HepG2 (cell line): ENCODE measurements around the gene SECTM1. TPM values are rescaled to one million over a fixed set of nuclear protein-coding genes. Genes with fewer than 3 reads are reported as not detected.

ENCODE experiments used
- GZF1 ChIP-seq: sonication (generic); formaldehyde crosslinking; IDR thresholded peaks from 2 replicates; pipeline ENCODE4 v1.5.1; 2020; ENCODE audit warnings: mild to moderate bottlenecking, missing genetic modification reagents
- JARID2 ChIP-seq: sonication (generic); formaldehyde crosslinking; IDR thresholded peaks from 2 replicates; pipeline ENCODE4 v1.8.1; 2023; ENCODE audit warnings: missing genetic modification reagents, inconsistent platforms; ENCODE audit not compliant: insufficient replicate concordance
- JUN ChIP-seq: sonication (generic); formaldehyde crosslinking; IDR thresholded peaks from 2 replicates; pipeline ENCODE4 v1.4.0; 2020; ENCODE audit warnings: mild to moderate bottlenecking, missing genetic modification reagents
- MYNN ChIP-seq: sonication (generic); formaldehyde crosslinking; IDR thresholded peaks from 2 replicates; pipeline ENCODE4 v1.4.0; 2020; ENCODE audit warnings: mild to moderate bottlenecking, low read depth, missing genetic modification reagents
- REXO4 ChIP-seq: sonication (generic); formaldehyde crosslinking; IDR thresholded peaks from 2 replicates; pipeline ENCODE4 v1.8.0; 2022; ENCODE audit warnings: missing genetic modification reagents, mild to moderate bottlenecking, borderline replicate concordance
- RFX3 ChIP-seq: IDR thresholded peaks from 2 replicates; pipeline ENCODE4 v1.6.1; 2016; ENCODE audit warnings: missing biosample characterization, missing genetic modification reagents
- SOX5 ChIP-seq: IDR thresholded peaks from 2 replicates; pipeline ENCODE4 v1.6.1; 2016; ENCODE audit warnings: borderline replicate concordance
- SP4 ChIP-seq: sonication (generic); formaldehyde crosslinking; IDR thresholded peaks from 2 replicates; pipeline ENCODE4 v1.8.1; 2023; ENCODE audit warnings: mild to moderate bottlenecking, missing genetic modification reagents
- STAG1 ChIP-seq: sonication (generic); formaldehyde crosslinking; IDR thresholded peaks from 2 replicates; pipeline ENCODE4 v1.4.0; 2020; ENCODE audit warnings: missing genetic modification reagents
- TBX3 ChIP-seq: fragments of 450-650 bp; IDR thresholded peaks from 2 replicates; pipeline ENCODE4 v1.6.1; 2017; ENCODE audit warnings: antibody characterized with exemption, mild to moderate bottlenecking, inconsistent platforms, borderline replicate concordance
- TSC22D2 ChIP-seq: sonication (generic); formaldehyde crosslinking; IDR thresholded peaks from 2 replicates; pipeline ENCODE4 v1.5.1; 2020; ENCODE audit warnings: missing genetic modification reagents, mild to moderate bottlenecking, borderline replicate concordance
- ZFX ChIP-seq: sonication (generic); formaldehyde crosslinking; IDR thresholded peaks from 2 replicates; pipeline ENCODE4 v1.4.0; 2020; ENCODE audit warnings: mild to moderate bottlenecking, low read depth, missing genetic modification reagents, moderate library complexity
- ZNF335 ChIP-seq: sonication (generic); formaldehyde crosslinking; IDR thresholded peaks from 2 replicates; pipeline ENCODE4 v1.4.0; 2020; ENCODE audit warnings: missing genetic modification reagents
- ZNF563 ChIP-seq: sonication (generic); formaldehyde crosslinking; IDR thresholded peaks from 2 replicates; pipeline ENCODE4 v1.8.0; 2022; ENCODE audit warnings: mild to moderate bottlenecking, moderate library complexity, missing genetic modification reagents
- ZNF781 ChIP-seq: sonication (generic); formaldehyde crosslinking; IDR thresholded peaks from 2 replicates; pipeline ENCODE4 v1.5.1; 2020; ENCODE audit warnings: borderline replicate concordance, mild to moderate bottlenecking, missing genetic modification reagents; ENCODE audit errors: not compliant biosample characterization
- polyA plus RNA-seq, 8 experiments: library from polyadenylated mRNA; depleted of rRNA in 3 of 8; stranded (reverse) in 7 of 8; unstranded in 1 of 8; fragments of >200 nt; fragmentation: Illumina TruSeq in 4 of 8; extraction: Trizol in 4 of 8; gene quantifications; 2 replicates each; pipeline versions ENCODE4 v1.2.1 to v1.2.3, GENCODE V29; 2011 to 2016; ENCODE audit warnings: low read depth in 4 of 8, missing spikeins in 1 of 8, mixed read lengths in 1 of 8; ENCODE audit not compliant: insufficient read depth in 1 of 8
- total RNA-seq, 5 experiments: library from RNA; depleted of rRNA; stranded (reverse); fragments of >200 nt; fragmentation: Illumina TruSeq; extraction: Trizol; gene quantifications; 2 replicates each; pipeline ENCODE4 v1.2.3, GENCODE V29; 2016; ENCODE audit warnings: low read depth in 1 of 5
- TF ChIP-seq, protein P1 (sequence below): sonication (generic); formaldehyde crosslinking; IDR thresholded peaks from 2 replicates; pipeline ENCODE4 v1.9.0; 2022; ENCODE audit warnings: missing genetic modification reagents, mild to moderate bottlenecking, borderline replicate concordance
- TF ChIP-seq, protein P2 (sequence below): sonication (generic); formaldehyde crosslinking; conservative IDR thresholded peaks from 2 replicates; pipeline ENCODE4 v1.8.1; 2023; ENCODE audit warnings: missing genetic modification reagents
- TF ChIP-seq, protein P3 (sequence below): sonication (generic); formaldehyde crosslinking; IDR thresholded peaks from 2 replicates; pipeline ENCODE4 v1.8.1; 2023; ENCODE audit warnings: missing genetic modification reagents, mild to moderate bottlenecking, borderline replicate concordance
- TF ChIP-seq, protein P4 (sequence below): IDR thresholded peaks from 2 replicates; pipeline ENCODE4 v1.6.1; 2016; ENCODE audit warnings: low read depth, control low read depth
- TF ChIP-seq, protein P5 (sequence below): sonication (generic); formaldehyde crosslinking; IDR thresholded peaks from 2 replicates; pipeline ENCODE4 v1.8.0; 2022; ENCODE audit warnings: low read depth, missing genetic modification reagents
- TF ChIP-seq, protein P6 (sequence below): sonication (generic); formaldehyde crosslinking; IDR thresholded peaks from 2 replicates; pipeline ENCODE4 v1.4.0; 2020; ENCODE audit warnings: mild to moderate bottlenecking, missing genetic modification reagents

SECTM1 gene
- total and polyA plus RNA-seq, 2 of the 13 experiments (the other 11 are each of a cell fraction or from before 2014, with no cell fraction given): 3.5 to 5.3 TPM

DNA sequence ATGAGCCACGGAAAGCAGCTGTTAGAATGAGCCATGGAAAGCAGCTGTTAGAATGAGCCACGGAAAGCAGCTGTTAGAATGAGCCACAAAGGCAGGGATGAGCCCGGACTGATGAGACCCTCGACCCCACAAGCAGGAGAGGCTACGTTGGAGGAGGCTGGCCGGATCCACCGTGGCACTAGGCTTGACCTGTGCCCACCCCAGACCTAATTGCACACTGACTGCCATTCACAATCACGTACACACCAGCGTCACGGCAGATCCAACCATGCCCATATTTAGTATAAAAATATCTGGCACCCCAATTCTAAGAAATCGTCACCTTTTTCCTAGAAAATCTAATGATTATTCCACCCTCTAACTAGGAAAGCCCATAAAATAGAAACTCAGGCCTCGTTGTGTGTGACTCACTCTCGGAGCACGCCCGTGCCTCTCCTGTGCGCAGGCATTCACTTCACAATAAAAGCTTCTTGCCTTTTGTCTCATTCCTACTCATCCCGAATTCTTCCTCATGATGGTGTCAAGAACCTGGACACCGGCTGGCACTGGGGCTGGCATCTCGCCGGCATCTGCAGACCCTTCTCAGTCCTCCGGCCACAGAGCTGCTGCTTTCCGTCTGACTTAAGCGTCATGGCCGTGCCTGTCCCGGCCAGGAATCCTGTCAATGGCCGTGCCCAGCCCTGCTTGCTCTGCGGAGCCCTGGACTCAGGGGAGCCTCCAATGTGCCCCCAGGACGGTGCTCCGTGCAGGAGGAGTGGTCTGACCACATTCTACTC is 5.5 kb upstream of the SECTM1 start (continued):
- TF ChIP-seq, protein P1, sequence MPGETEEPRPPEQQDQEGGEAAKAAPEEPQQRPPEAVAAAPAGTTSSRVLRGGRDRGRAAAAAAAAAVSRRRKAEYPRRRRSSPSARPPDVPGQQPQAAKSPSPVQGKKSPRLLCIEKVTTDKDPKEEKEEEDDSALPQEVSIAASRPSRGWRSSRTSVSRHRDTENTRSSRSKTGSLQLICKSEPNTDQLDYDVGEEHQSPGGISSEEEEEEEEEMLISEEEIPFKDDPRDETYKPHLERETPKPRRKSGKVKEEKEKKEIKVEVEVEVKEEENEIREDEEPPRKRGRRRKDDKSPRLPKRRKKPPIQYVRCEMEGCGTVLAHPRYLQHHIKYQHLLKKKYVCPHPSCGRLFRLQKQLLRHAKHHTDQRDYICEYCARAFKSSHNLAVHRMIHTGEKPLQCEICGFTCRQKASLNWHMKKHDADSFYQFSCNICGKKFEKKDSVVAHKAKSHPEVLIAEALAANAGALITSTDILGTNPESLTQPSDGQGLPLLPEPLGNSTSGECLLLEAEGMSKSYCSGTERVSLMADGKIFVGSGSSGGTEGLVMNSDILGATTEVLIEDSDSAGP (CRISPR knock-in tag): no peak
- TF ChIP-seq, protein P2, sequence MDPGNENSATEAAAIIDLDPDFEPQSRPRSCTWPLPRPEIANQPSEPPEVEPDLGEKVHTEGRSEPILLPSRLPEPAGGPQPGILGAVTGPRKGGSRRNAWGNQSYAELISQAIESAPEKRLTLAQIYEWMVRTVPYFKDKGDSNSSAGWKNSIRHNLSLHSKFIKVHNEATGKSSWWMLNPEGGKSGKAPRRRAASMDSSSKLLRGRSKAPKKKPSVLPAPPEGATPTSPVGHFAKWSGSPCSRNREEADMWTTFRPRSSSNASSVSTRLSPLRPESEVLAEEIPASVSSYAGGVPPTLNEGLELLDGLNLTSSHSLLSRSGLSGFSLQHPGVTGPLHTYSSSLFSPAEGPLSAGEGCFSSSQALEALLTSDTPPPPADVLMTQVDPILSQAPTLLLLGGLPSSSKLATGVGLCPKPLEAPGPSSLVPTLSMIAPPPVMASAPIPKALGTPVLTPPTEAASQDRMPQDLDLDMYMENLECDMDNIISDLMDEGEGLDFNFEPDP: no peak
- TF ChIP-seq ZNF335 (CRISPR knock-in tag): no peak
- no peak for TF ChIP-seq GZF1 (CRISPR knock-in tag)
- TF ChIP-seq, protein P3, sequence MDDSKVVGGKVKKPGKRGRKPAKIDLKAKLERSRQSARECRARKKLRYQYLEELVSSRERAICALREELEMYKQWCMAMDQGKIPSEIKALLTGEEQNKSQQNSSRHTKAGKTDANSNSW (CRISPR knock-in tag): no peak
- TF ChIP-seq JUN (CRISPR knock-in tag): no peak
- TF ChIP-seq, protein P4, sequence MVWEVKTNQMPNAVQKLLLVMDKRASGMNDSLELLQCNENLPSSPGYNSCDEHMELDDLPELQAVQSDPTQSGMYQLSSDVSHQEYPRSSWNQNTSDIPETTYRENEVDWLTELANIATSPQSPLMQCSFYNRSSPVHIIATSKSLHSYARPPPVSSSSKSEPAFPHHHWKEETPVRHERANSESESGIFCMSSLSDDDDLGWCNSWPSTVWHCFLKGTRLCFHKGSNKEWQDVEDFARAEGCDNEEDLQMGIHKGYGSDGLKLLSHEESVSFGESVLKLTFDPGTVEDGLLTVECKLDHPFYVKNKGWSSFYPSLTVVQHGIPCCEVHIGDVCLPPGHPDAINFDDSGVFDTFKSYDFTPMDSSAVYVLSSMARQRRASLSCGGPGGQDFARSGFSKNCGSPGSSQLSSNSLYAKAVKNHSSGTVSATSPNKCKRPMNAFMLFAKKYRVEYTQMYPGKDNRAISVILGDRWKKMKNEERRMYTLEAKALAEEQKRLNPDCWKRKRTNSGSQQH (CRISPR knock-in tag): no peak
- TF ChIP-seq ZFX (CRISPR knock-in tag): no peak; the same call in 1 of the 2 replicates
- TF ChIP-seq ZNF781 (CRISPR knock-in tag): no peak
- no peak for TF ChIP-seq RFX3 (CRISPR knock-in tag)
- TF ChIP-seq SOX5 (CRISPR knock-in tag): no peak; the same call in 1 of the 2 replicates
- TF ChIP-seq TSC22D2 (CRISPR knock-in tag): 0 out of 2 replicates have a peak, but pooled peaks have one; percentile 1
- peak; percentile 100 for TF ChIP-seq MYNN (CRISPR knock-in tag)
- TF ChIP-seq, protein P5, sequence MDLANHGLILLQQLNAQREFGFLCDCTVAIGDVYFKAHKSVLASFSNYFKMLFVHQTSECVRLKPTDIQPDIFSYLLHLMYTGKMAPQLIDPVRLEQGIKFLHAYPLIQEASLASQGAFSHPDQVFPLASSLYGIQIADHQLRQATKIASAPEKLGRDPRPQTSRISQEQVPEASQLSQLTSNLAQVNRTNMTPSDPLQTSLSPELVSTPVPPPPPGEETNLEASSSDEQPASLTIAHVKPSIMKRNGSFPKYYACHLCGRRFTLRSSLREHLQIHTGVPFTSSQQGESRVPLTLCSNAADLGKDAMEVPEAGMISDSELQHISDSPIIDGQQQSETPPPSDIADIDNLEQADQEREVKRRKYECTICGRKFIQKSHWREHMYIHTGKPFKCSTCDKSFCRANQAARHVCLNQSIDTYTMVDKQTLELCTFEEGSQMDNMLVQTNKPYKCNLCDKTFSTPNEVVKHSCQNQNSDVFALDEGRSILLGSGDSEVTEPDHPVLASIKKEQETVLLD: no peak
- TF ChIP-seq STAG1 (CRISPR knock-in tag): no peak
- TF ChIP-seq TBX3: no peak
- no peak for TF ChIP-seq SP4
- TF ChIP-seq, protein P6, sequence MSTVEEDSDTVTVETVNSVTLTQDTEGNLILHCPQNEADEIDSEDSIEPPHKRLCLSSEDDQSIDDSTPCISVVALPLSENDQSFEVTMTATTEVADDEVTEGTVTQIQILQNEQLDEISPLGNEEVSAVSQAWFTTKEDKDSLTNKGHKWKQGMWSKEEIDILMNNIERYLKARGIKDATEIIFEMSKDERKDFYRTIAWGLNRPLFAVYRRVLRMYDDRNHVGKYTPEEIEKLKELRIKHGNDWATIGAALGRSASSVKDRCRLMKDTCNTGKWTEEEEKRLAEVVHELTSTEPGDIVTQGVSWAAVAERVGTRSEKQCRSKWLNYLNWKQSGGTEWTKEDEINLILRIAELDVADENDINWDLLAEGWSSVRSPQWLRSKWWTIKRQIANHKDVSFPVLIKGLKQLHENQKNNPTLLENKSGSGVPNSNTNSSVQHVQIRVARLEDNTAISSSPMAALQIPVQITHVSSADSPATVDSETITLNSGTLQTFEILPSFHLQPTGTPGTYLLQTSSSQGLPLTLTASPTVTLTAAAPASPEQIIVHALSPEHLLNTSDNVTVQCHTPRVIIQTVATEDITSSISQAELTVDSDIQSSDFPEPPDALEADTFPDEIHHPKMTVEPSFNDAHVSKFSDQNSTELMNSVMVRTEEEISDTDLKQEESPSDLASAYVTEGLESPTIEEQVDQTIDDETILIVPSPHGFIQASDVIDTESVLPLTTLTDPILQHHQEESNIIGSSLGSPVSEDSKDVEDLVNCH (CRISPR knock-in tag): no peak
- TF ChIP-seq ZNF563 (CRISPR knock-in tag): no peak
- no peak for TF ChIP-seq JARID2 (CRISPR knock-in tag)
- no peak for TF ChIP-seq REXO4
